Mucosa of descending colon (tissue), 3 donors: Measurements from ENCODE around the gene TAB3. TPM values are rescaled to one million over a fixed set of nuclear protein-coding genes. Genes with fewer than 3 reads are reported as not detected.
A peak's percentile ranks its signal among the peaks of the same experiment; 100 is the strongest.
"Not testable (repeated sequence)": the region's sequence is repeated elsewhere in the genome, so short reads cannot be mapped to it uniquely, and the experiment has no call there.

ENCODE experiments used
- ATAC-seq: fragments of 200-7000 bp; cut with Tn5 transposase; one replicate; pipeline ENCODE4 v1.9.1; 2020; ENCODE audit warnings: mild to moderate bottlenecking, moderate library complexity
- DNase-seq, 3 donors: peaks; one replicate each; pipeline ENCODE4 v3.0.0-alpha.2; 2020
- H3K36me3 ChIP-seq: fragments of 200-600 bp; one replicate; pipeline ENCODE4 v1.8.0; 2021; ENCODE audit warnings: low read depth, mild to moderate bottlenecking
- H3K4me1 ChIP-seq: fragments of 200-600 bp; one replicate; pipeline ENCODE4 v1.8.0; 2021; ENCODE audit warnings: low read depth, mild to moderate bottlenecking
- H3K4me3 ChIP-seq: fragments of 200-600 bp; one replicate; pipeline ENCODE4 v1.8.0; 2021; ENCODE audit warnings: mild to moderate bottlenecking
- H3K9me3 ChIP-seq: fragments of 200-600 bp; one replicate; pipeline ENCODE4 v1.8.0; 2021; ENCODE audit warnings: mild to moderate bottlenecking
- intact Hi-C, 2 donors: fragments of 100-400 bp; cut with DNase I in 1 of 2; cut with micrococcal nuclease in 1 of 2; formaldehyde crosslinking; loops; one replicate each; pipeline versions ENCODE4 v1.11.0 to v1.11.1; 2022; cut with DNase I, micrococcal nuclease
- total RNA-seq, 3 donors: library from RNA; stranded (reverse); fragmentation: NEBNext Ultra II Directional in 2 of 3; extraction: Animal tissue kit (Norgen Biotek cat#: 25700) in 2 of 3; gene quantifications; one replicate each; pipeline versions ENCODE4 v1.2.1 to v1.2.4, GENCODE V29; 2021 to 2023
- TF ChIP-seq, protein P1 (sequence below): fragments of 200-600 bp; IDR thresholded peaks from one replicate; pipeline ENCODE4 v1.8.0; 2022; ENCODE audit warnings: antibody characterized with exemption, mild to moderate bottlenecking
- donor health status: DM: no; HTN: no; CAD: no; lungs with moderate emphysema.
- donor health status: DM: no; HTN: no; CAD: no.
- donor health status: DM: no; HTN: yes; CAD: no.

The TAB3 gene
- total RNA-seq, 3 donors from 2014 or later = 18.6 to 20.7 (median 20.1) TPM

DNA sequence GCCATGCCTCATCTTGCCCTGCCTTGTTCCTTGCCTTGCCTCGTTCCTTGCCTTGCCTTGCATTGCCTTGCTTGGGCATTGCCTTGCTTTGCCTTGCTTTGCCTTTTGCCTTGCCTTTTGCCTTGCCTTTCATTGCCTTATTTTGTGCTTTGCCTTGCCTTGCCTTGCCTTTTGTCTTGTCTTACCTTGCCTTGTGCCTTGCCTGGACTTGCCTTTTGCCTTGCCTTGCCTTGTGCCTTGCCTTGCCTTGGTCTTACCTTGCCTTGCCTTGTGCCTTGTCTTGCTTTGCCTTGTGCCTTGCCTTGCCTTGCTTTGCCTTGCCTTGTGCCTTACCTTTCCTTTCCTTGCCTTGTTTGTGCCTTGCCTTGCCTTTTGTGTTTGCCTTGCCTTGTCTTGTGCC, 88.2 kb downstream of the TAB3 start:
- DNase-seq (no peak), ATAC-seq (no peak)
- TF ChIP-seq, protein P1, sequence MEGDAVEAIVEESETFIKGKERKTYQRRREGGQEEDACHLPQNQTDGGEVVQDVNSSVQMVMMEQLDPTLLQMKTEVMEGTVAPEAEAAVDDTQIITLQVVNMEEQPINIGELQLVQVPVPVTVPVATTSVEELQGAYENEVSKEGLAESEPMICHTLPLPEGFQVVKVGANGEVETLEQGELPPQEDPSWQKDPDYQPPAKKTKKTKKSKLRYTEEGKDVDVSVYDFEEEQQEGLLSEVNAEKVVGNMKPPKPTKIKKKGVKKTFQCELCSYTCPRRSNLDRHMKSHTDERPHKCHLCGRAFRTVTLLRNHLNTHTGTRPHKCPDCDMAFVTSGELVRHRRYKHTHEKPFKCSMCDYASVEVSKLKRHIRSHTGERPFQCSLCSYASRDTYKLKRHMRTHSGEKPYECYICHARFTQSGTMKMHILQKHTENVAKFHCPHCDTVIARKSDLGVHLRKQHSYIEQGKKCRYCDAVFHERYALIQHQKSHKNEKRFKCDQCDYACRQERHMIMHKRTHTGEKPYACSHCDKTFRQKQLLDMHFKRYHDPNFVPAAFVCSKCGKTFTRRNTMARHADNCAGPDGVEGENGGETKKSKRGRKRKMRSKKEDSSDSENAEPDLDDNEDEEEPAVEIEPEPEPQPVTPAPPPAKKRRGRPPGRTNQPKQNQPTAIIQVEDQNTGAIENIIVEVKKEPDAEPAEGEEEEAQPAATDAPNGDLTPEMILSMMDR = no peak
- intact Hi-C loops = no loop called here
- Histone ChIP-seq H3K36me3 (no peaks in the 10 kb centered on the region), H3K4me1 (no peaks in the 10 kb centered on the region), H3K4me3 (no peak overlapping the region), H3K9me3 (no peaks in the 10 kb centered on the region)

DNA sequence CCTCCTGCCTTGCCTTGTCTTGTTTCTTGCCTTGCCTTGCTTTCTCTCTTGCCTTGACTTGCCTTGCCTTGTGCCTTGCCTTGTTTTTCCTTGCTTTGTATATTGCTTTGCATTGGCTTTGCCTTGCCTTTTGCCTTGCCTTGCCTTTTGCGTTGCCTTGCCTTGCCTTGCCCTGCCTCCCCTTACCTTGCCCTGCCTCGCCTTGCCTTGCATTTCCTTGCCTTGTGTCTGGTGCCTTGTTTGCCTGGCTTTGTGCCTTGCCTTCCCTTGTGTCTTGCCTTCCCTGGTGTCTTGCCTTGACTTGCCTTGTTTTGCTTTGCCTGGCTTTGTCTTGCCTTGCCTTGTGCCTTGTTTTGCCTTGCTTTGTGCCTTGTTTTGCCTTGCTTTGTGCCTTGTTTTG, 89.7 kb downstream of the TAB3 start:
- no peak for ATAC-seq
- Histone ChIP-seq H3K9me3 (no peaks in the 10 kb centered on the region), H3K36me3 (no peaks in the 10 kb centered on the region), H3K4me3 (no peak overlapping the region), H3K4me1 (no peaks in the 10 kb centered on the region)
- TF ChIP-seq, protein P1 = no peak
- intact Hi-C loops = no loop called here
- no peak for DNase-seq

DNA sequence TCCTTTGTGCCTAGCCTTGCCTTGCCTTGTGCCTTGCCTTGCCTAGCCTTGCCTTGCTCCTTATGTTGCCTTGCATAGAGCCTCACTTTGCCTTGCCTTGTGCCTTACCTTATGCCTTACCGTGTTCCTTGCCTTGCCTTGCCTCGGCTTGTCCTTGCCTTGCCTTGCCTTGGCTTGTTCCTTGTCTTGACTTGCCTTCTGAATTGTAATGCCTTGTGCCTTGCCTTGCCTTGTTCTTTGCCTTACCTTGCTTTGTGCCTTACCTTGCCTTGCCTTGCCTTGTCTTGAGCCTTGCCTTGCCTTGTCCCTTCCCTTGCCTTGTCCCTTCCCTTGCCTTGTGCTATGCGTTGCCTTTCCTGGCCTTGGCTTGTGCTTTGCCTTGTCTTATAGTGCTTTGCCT, 90.2 kb downstream of the TAB3 start:
- no peak overlapping the region for H3K4me3 ChIP-seq
- intact Hi-C loops = no loop called here

DNA sequence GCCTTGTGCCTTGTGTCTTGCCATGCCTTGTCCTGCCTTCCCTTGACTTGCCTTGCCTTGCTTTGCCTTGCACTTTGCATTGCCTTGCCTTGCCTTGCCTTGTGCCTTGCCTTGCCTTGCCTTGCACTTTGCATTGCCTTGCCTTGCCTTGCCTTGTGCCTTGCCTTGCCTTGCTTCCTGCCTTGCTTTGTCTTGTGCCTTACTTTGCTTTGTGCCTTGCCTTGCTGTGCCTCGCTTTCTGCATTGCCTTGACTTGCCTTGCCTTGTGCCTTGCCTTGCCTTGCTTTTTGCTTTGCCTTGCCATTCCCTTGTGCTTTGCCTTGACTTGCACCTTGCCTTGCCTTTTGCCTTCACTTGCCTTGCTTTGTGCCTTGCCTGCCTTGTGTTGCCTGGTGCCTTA, 91.8 kb downstream of the TAB3 start:
- intact Hi-C loops, H3K9me3 ChIP-seq: not testable (repeated sequence)

More for the DNA sequence above, 90.2 kb downstream of the TAB3 start:
- DNase-seq (no peak), ATAC-seq (no peak)
- Histone ChIP-seq H3K9me3 (no peaks in the 10 kb centered on the region), H3K4me1 (no peaks in the 10 kb centered on the region), H3K36me3 (no peaks in the 10 kb centered on the region)
- TF ChIP-seq, protein P1 = no peak

DNA sequence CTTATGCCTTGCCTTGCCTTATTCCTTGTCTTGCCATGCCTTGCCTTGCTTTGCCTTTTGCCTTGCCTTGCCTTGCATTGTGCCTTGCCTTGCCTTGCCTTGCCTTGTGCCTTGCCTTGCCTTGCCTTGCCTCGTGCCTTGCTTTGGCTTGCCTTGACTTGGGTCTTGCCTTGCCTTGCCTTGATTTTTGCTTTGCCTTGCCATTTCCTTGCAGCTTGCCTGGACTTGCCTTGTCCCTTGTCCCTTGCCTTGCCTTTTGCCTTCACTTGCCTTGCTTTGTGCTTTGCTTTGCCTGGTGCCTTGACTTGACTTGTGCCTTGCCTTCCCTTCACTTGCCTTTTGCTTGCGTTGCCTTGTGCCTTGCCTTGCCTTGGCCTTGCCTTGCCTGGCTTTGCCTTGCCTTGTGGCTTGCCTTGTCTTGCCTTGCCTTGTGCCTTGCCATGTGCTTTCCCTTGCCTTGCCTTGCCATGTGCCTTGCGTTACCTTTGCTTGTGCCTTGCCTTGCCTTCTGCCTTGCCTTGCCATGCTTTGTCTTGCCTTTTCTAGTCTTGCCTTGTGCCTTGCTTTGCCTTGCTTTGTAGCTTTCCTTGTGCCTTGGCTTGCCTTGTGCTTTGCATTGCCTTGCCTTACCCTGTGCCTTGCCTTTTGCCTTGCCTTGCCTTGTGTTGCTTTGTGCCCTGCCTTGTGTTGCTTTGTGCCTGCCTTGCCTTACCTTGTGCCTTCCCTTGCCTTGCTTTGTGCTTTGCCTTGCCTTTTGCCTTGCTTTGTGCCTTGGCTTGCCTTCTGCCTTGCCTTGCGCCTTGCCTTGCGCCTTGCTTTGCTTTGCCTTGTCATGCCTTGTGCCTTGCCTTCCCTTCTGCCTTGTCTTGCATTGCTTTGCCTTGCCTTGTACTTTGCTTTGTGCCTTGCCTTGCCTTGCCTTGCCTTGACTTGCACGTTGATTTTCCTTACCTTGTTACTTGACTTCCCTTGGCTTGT, 92.8 kb downstream of the TAB3 start:
- Histone ChIP-seq H3K4me3 (no peak overlapping the region), H3K4me1 (no peaks in the 10 kb centered on the region), H3K9me3 (no peaks in the 10 kb centered on the region), H3K36me3 (no peaks in the 10 kb centered on the region)
- DNase-seq = peak in 1 of 3 donors; percentile 10
- intact Hi-C loops = no loop called here
- ATAC-seq = no peak
- TF ChIP-seq, protein P1 = no peak

More for the DNA sequence above, 91.8 kb downstream of the TAB3 start:
- H3K4me1 ChIP-seq, H3K4me3 ChIP-seq, H3K36me3 ChIP-seq, ATAC-seq, DNase-seq: not testable (repeated sequence)

DNA sequence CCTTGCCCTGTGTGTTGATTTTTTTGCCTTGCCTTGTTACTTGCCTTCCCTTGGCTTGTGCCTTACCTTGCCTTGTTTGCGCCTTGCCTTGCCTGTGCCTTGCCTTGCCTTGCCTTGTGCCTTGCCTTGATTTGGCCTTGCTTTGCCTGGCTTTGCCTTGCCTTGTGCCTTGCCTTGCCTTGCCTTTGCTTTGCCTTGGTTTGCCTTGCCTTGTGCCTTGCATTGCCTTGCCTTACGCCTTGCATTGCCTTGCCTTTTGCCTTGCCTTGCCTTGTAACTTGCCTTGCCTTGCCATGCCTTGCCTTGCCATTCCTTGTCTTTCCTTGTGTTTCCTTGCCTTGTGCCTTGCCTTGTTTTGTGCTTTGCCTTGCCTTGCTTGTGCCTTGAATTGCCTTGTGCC, 94.6 kb downstream of the TAB3 start:
- TF ChIP-seq, protein P1 = no peak
- ATAC-seq = no peak
- Histone ChIP-seq H3K4me3 (no peak overlapping the region), H3K4me1 (no peaks in the 10 kb centered on the region), H3K9me3 (no peaks in the 10 kb centered on the region), H3K36me3 (no peaks in the 10 kb centered on the region)
- DNase-seq = no peak
- intact Hi-C loops = no loop called here
